Measurements from ENCODE around the gene TANC1. TPM values are rescaled to one million over a fixed set of nuclear protein-coding genes. Genes with fewer than 3 reads are reported as not detected.
A peak's percentile ranks its signal among the peaks of the same experiment; 100 is the strongest.

TANC1 gene
- polyA plus RNA-seq, 2 of the 4 experiments (the other 2 are of a cell fraction) = 9.2 to 21.2 TPM

GRCh38 chr2:159118115-159118858 lies 149.8 kb downstream of the TANC1 start:
- DNase-seq (ENCODE audit: low read depth in 1 of 2, low spot score in 1 of 2) = peak; percentile 28 to 77
- no peak overlapping the region for H3K27ac ChIP-seq

GRCh38 chr2:159118859-159119500 lies 150.5 kb downstream of the TANC1 start:
- TF ChIP-seq MAZ (IDR thresholded peaks at IDR 0.05; ENCODE audit: borderline replicate concordance, low read depth, low read length) (no peak), HOXB13 (CRISPR knock-in tag; IDR thresholded peaks at IDR 0.05; ENCODE audit: low read depth) (no peak), MYC (IDR thresholded peaks at IDR 0.05; ENCODE audit: borderline replicate concordance, low read length) (no peak), HDAC2 (IDR thresholded peaks at IDR 0.05) (no peak), SMC3 (IDR thresholded peaks at IDR 0.05) (no peak; the same call in 2 of the 3 replicates), RARB (CRISPR knock-in tag; IDR thresholded peaks at IDR 0.05) (no peak), FOSL2 (IDR thresholded peaks at IDR 0.05) (no peak), FOSL2 (CRISPR knock-in tag; IDR thresholded peaks at IDR 0.05) (no peak), GATA3 (IDR thresholded peaks at IDR 0.05; ENCODE audit: borderline replicate concordance) (no peak), SREBF2 (IDR thresholded peaks at IDR 0.05) (no peak), ZNF302 (CRISPR knock-in tag; IDR thresholded peaks at IDR 0.05) (no peak)
- TF ChIP-seq, protein P1, sequence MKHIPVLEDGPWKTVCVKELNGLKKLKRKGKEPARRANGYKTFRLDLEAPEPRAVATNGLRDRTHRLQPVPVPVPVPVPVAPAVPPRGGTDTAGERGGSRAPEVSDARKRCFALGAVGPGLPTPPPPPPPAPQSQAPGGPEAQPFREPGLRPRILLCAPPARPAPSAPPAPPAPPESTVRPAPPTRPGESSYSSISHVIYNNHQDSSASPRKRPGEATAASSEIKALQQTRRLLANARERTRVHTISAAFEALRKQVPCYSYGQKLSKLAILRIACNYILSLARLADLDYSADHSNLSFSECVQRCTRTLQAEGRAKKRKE (CRISPR knock-in tag; IDR thresholded peaks at IDR 0.05; ENCODE audit: low read depth) = no peak
- ChIA-PET POLR2A (no interaction called here), CTCF (interaction anchor here (0.6 to 14.1 kb wide), 69 partner anchors 8 to 840 kb away, joined by 3 to 150 read pairs (median 4); partner anchors contain the start of genes MARCHF7 and TANC1)
- Histone ChIP-seq H3K4me2 (no peak overlapping the region), H3K4me3 (no peak overlapping the region), H3K4me1 (peaks cover 13% of the 10 kb centered on the region), H3K9me3 (no peaks in the 10 kb centered on the region), H3K27ac (no peak overlapping the region)
- FAIRE-seq (no peak), DNase-seq (ENCODE audit: low read depth in 1 of 2, low spot score in 1 of 2) (no peak), ATAC-seq (no peak)
- WGBS (ENCODE audit: missing lambda C conversion rate) = 64% methylated on average over 2 of the region's 2 CpGs

More at GRCh38 chr2:159118115-159118858, 149.8 kb downstream of the TANC1 start:
- Histone ChIP-seq H3K4me2 (no peak overlapping the region), H3K9me3 (no peaks in the 10 kb centered on the region), H3K4me1 (peaks cover 6% of the 10 kb centered on the region; the same call in 2 of the 3 replicates), H3K4me3 (no peak overlapping the region)
- 41% methylated on average over 11 of the region's 11 CpGs for WGBS (ENCODE audit: missing lambda C conversion rate)
- TF ChIP-seq FOSB (CRISPR knock-in tag; IDR thresholded peaks at IDR 0.05) (no peak), KDM5A (IDR thresholded peaks at IDR 0.05) (no peak), KDM1A (IDR thresholded peaks at IDR 0.05; ENCODE audit: low read depth) (no peak), SMC3 (IDR thresholded peaks at IDR 0.05) (peak; percentile 98), POLR2A (IDR thresholded peaks at IDR 0.05; ENCODE audit: low read length) (no peak), ZC3H11A (IDR thresholded peaks at IDR 0.05) (no peak), CHD2 (IDR thresholded peaks at IDR 0.05; ENCODE audit: low read length, partially characterized antibody) (no peak), MAZ (IDR thresholded peaks at IDR 0.05; ENCODE audit: borderline replicate concordance, low read depth, low read length) (no peak), RAD21 (conservative IDR thresholded peaks at IDR 0.05 in 1 of 2, IDR thresholded peaks at IDR 0.05 in 1 of 2) (peak; percentile 97 to 98)
- TF ChIP-seq, protein P2, sequence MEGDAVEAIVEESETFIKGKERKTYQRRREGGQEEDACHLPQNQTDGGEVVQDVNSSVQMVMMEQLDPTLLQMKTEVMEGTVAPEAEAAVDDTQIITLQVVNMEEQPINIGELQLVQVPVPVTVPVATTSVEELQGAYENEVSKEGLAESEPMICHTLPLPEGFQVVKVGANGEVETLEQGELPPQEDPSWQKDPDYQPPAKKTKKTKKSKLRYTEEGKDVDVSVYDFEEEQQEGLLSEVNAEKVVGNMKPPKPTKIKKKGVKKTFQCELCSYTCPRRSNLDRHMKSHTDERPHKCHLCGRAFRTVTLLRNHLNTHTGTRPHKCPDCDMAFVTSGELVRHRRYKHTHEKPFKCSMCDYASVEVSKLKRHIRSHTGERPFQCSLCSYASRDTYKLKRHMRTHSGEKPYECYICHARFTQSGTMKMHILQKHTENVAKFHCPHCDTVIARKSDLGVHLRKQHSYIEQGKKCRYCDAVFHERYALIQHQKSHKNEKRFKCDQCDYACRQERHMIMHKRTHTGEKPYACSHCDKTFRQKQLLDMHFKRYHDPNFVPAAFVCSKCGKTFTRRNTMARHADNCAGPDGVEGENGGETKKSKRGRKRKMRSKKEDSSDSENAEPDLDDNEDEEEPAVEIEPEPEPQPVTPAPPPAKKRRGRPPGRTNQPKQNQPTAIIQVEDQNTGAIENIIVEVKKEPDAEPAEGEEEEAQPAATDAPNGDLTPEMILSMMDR (IDR thresholded peaks at IDR 0.05) = peak; percentile 97
- ChIA-PET POLR2A (no interaction called here), CTCF (interaction anchor here (0.5 to 14.1 kb wide), 78 partner anchors 9 to 841 kb away, joined by 3 to 150 read pairs (median 4); partner anchors contain the start of genes MARCHF7 and TANC1)
- ATAC-seq (peak; percentile 96 to 98), FAIRE-seq (no peak)

All from A549 (cell line).